ENCODE measurements around the gene ISLR. TPM values are rescaled to one million over a fixed set of nuclear protein-coding genes. Genes with fewer than 3 reads are reported as not detected.
A peak's percentile ranks its signal among the peaks of the same experiment; 100 is the strongest.

Gene ISLR
- total RNA-seq, 2 experiments from 2014 or later, result not detected

GRCh38 chr15:74131628-74132413, 41.7 kb upstream of the ISLR start:
- ATAC-seq (ENCODE audit: poor library complexity), result no peak
- TF ChIP-seq CTCF (IDR thresholded peaks at IDR 0.05), result no peak
- peak overlapping the region; percentile 52 for H3K4me3 Mint-ChIP-seq
- H3K27me3 Mint-ChIP-seq, result peaks cover 91% of the 10 kb centered on the region
- peaks cover 0 to 47% of the 10 kb centered on the region in 2 experiments for H3K9me3 ChIP-seq (ENCODE audit: control insufficient read depth in 1 of 2, insufficient read depth in 1 of 2, low read length in 2 of 2)
- H3K27ac Mint-ChIP-seq, result no peak overlapping the region
- no peaks in the 10 kb centered on the region for H3K36me3 Mint-ChIP-seq (ENCODE audit: low read depth)
- H3K36me3 ChIP-seq (ENCODE audit: insufficient read depth, low read length), result no peaks in the 10 kb centered on the region
- H3K4me1 ChIP-seq (ENCODE audit: insufficient read depth, low read length), result peaks cover 48% of the 10 kb centered on the region
- ChIA-PET CTCF (no interaction called here), POLR2A (no interaction called here)
- no peaks in the 10 kb centered on the region for H3K9me3 Mint-ChIP-seq
- H3K27ac ChIP-seq (ENCODE audit: low read depth in 1 of 2, low read length in 2 of 2), result no peak overlapping the region
- no peak overlapping the region for H3K4me3 ChIP-seq (ENCODE audit: low read length)
- peaks cover 42% of the 10 kb centered on the region for H3K4me1 Mint-ChIP-seq (ENCODE audit: low read depth)
- intact Hi-C loops (cut with DNase I, micrococcal nuclease), result loop anchor here in 1 of 2 experiments (10.0 kb wide), 1 partner anchor 177 kb away; no protein-coding TSS in a partner anchor
- DNase-seq, result no peak
- peaks cover 83 to 92% of the 10 kb centered on the region in 2 experiments for H3K27me3 ChIP-seq (ENCODE audit: control insufficient read depth in 1 of 2, insufficient read depth in 2 of 2, low read length in 2 of 2)

GRCh38 chr15:74132681-74133651, 40.5 kb upstream of the ISLR start:
- ChIA-PET CTCF (no interaction called here), POLR2A (no interaction called here)
- H3K9me3 ChIP-seq (ENCODE audit: control insufficient read depth in 1 of 2, insufficient read depth in 1 of 2, low read length in 2 of 2), result peaks cover 0 to 47% of the 10 kb centered on the region in 2 experiments
- no peak overlapping the region for H3K27ac Mint-ChIP-seq
- no peaks in the 10 kb centered on the region for H3K36me3 Mint-ChIP-seq (ENCODE audit: low read depth)
- no peak for TF ChIP-seq CTCF (IDR thresholded peaks at IDR 0.05)
- peaks cover 50% of the 10 kb centered on the region for H3K4me1 Mint-ChIP-seq (ENCODE audit: low read depth)
- intact Hi-C loops (cut with DNase I, micrococcal nuclease), result loop anchor here in 1 of 2 experiments (10.0 kb wide), 1 partner anchor 178 kb away; no protein-coding TSS in a partner anchor
- peaks cover 88 to 94% of the 10 kb centered on the region in 2 experiments for H3K27me3 ChIP-seq (ENCODE audit: control insufficient read depth in 1 of 2, insufficient read depth in 2 of 2, low read length in 2 of 2)
- no peaks in the 10 kb centered on the region for H3K9me3 Mint-ChIP-seq
- no peak overlapping the region for H3K27ac ChIP-seq (ENCODE audit: low read depth in 1 of 2, low read length in 2 of 2)
- H3K4me1 ChIP-seq (ENCODE audit: insufficient read depth, low read length), result peaks cover 46% of the 10 kb centered on the region
- ATAC-seq (ENCODE audit: poor library complexity) (no peak), DNase-seq (no peak)
- no peak overlapping the region for H3K4me3 Mint-ChIP-seq
- no peaks in the 10 kb centered on the region for H3K36me3 ChIP-seq (ENCODE audit: insufficient read depth, low read length)
- H3K4me3 ChIP-seq (ENCODE audit: low read length), result no peak overlapping the region
- peaks cover 91% of the 10 kb centered on the region for H3K27me3 Mint-ChIP-seq

- Mint-ChIP-seq H3K4me1 (ENCODE audit: low read depth) (peaks cover 49% of the 10 kb centered on the region), H3K27ac (no peak overlapping the region), H3K36me3 (ENCODE audit: low read depth) (no peaks in the 10 kb centered on the region), H3K27me3 (peaks cover 91% of the 10 kb centered on the region), H3K4me3 (no peak overlapping the region), H3K9me3 (no peaks in the 10 kb centered on the region)
- ChIA-PET POLR2A (no interaction called here), CTCF (no interaction called here)
- TF ChIP-seq CTCF (IDR thresholded peaks at IDR 0.05), result no peak
- Histone ChIP-seq H3K36me3 (ENCODE audit: insufficient read depth, low read length) (no peaks in the 10 kb centered on the region), H3K9me3 (ENCODE audit: control insufficient read depth in 1 of 2, insufficient read depth in 1 of 2, low read length in 2 of 2) (peaks cover 0 to 41% of the 10 kb centered on the region in 2 experiments), H3K4me1 (ENCODE audit: insufficient read depth, low read length) (peaks cover 37% of the 10 kb centered on the region), H3K4me3 (ENCODE audit: low read length) (no peak overlapping the region), H3K27me3 (ENCODE audit: control insufficient read depth in 1 of 2, insufficient read depth in 2 of 2, low read length in 2 of 2) (peaks cover 85 to 94% of the 10 kb centered on the region in 2 experiments), H3K27ac (ENCODE audit: low read depth in 1 of 2, low read length in 2 of 2) (no peak overlapping the region)
- intact Hi-C loops (cut with DNase I, micrococcal nuclease), result loop anchor here in 1 of 2 experiments (10.0 kb wide), 1 partner anchor 179 kb away; no protein-coding TSS in a partner anchor
- ATAC-seq (ENCODE audit: poor library complexity) (no peak), DNase-seq (no peak)
These were observed 39.7 kb upstream of the ISLR start for GRCh38 chr15:74133694-74134386.
